Activated CD8-positive, alpha-beta memory T cell treated with anti-CD3 and anti-CD28 coated beads for 4 hours (primary cell): ENCODE data around the gene REX1BD.

Experiments
- DNase-seq, 2 donors: peaks; one replicate each; pipeline ENCODE4 v3.0.0-alpha.2; 2020; ENCODE audit warnings: low read depth in 2 of 2

REX1BD gene

GRCh38 chr19:18603255-18603957, 14.8 kb downstream of the REX1BD start:
- DNase-seq = no peak

GRCh38 chr19:18603958-18604819, 15.6 kb downstream of the REX1BD start:
- no peak for DNase-seq

- no peak for DNase-seq
These were observed 16.2 kb downstream of the REX1BD start for GRCh38 chr19:18604820-18605159.

GRCh38 chr19:18605196-18605545, 16.6 kb downstream of the REX1BD start:
- no peak for DNase-seq

GRCh38 chr19:18605546-18606280, 17.1 kb downstream of the REX1BD start:
- DNase-seq = no peak

GRCh38 chr19:18606281-18607225, 18.0 kb downstream of the REX1BD start, which contains the start of gene CRLF1:
CRLF1 (minus strand) TSS chr19:18606799; CDS start chr19:18606656, 143 bp downstream.
- DNase-seq = no peak

- DNase-seq = no peak
These were observed 18.9 kb downstream of the REX1BD start for GRCh38 chr19:18607226-18608101.

- DNase-seq = no peak
These were observed 19.7 kb downstream of the REX1BD start for GRCh38 chr19:18608102-18608804.

GRCh38 chr19:18608805-18609716, 20.5 kb downstream of the REX1BD start:
- no peak for DNase-seq

- DNase-seq = no peak
These were observed 21.1 kb downstream of the REX1BD start for GRCh38 chr19:18609717-18610051.

- no peak for DNase-seq
These were observed 21.6 kb downstream of the REX1BD start for GRCh38 chr19:18610245-18610555.

GRCh38 chr19:18610556-18611326, 22.1 kb downstream of the REX1BD start:
- DNase-seq = no peak

- no peak for DNase-seq
These were observed 22.9 kb downstream of the REX1BD start for GRCh38 chr19:18611327-18612050.

- DNase-seq = no peak
These were observed 23.6 kb downstream of the REX1BD start for GRCh38 chr19:18612051-18612771.

GRCh38 chr19:18612772-18613588, 24.4 kb downstream of the REX1BD start, which contains the start of gene TMEM59L:
TMEM59L (plus strand) TSS chr19:18612870; CDS start chr19:18612959, 89 bp downstream.
- DNase-seq = no peak
